ENCODE data around the gene KNCN.

KNCN gene

DNA sequence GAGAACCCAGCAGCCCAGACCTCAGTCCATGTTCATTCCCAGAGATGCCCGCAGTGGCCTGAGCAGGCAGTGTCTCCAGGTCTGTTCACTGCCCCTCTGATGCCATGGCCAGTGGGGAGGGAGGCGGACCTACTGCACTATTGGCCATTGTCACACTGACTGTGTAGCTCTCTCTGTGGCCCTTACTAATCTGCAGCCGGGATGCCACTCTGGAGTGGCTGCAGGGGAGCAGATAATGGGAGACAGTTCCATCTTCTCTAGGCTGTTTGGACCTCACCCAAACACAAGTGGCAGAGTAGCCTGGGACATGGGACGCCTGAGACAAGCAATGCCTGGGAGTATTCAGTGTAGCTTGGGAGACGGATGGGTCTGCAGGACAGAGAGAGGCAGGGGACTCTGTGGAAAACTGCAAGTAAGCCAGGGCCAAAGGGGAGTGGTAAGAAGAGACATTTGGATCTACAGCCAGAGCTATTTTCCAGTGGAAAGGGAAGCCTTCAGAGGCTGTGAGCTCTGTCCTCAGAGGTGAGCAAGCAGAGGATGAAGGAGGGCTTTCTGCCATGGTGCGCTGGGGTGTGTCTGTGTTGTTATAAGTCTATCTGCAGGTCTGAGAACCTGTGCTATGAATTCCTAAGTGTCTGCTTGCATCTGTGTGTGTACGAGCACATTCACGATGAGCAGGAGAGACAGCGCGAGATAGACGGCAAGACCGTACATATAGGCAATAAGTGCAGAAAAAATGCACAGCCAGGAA, 35.1 kb downstream of the KNCN start:
- H3K36me3 Mint-ChIP-seq (ENCODE audit: low read depth) = no peaks in the 10 kb centered on the region
- H3K27ac Mint-ChIP-seq = no peak overlapping the region
- no peak overlapping the region for H3K4me3 Mint-ChIP-seq
- H3K27me3 Mint-ChIP-seq (ENCODE audit: low read depth) = peaks cover 19% of the 10 kb centered on the region
- no peaks in the 10 kb centered on the region for H3K9me3 Mint-ChIP-seq
- H3K4me1 Mint-ChIP-seq (ENCODE audit: low read depth) = peaks cover 1% of the 10 kb centered on the region

DNA sequence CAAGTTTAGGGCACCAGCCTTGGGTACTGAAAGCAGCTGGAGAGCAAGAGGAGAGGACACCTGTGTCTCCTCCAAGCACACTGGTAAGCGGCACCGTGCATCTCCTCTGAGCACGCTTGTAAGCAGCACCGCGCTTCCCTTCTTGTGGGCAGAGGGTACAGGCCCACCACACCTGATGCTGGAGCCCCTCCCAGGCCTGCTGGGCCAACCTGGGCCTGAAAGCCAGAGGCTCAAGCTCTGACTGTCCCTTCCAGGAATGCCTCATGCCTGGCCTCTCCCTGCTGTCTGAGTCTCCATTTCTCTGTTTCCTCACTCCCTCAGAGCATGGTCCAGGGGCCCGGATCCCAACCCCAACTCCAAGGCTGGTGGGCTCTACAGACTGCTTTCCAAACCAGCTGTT, 35.9 kb downstream of the KNCN start:
- Mint-ChIP-seq H3K36me3 (ENCODE audit: low read depth) (no peaks in the 10 kb centered on the region), H3K27ac (no peak overlapping the region), H3K4me1 (ENCODE audit: low read depth) (no peaks in the 10 kb centered on the region), H3K27me3 (ENCODE audit: low read depth) (peaks cover 19% of the 10 kb centered on the region), H3K4me3 (no peak overlapping the region), H3K9me3 (no peaks in the 10 kb centered on the region)

DNA sequence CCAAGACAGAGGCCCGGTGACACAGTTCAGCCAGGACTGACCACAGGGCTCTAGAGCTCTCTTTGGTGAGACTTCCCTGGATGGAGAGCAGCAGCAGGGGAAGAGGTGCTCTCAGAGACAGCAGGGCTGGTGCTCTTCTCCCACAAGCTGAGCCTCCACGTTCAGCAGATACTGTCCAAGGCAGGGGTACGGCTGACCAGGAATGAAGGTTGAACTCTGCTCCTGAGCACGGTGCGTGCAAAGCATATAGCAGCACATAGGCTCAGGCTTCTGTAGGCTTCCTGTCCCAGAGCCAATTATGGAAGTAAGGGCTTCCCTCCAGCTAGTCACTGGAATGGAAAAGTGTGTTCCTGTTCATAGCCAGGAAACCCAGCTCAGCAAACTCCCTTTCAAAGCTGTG, 37.9 kb downstream of the KNCN start:
- peaks cover 19% of the 10 kb centered on the region for H3K27me3 Mint-ChIP-seq (ENCODE audit: low read depth)
- H3K4me1 Mint-ChIP-seq (ENCODE audit: low read depth) = no peaks in the 10 kb centered on the region
- no peaks in the 10 kb centered on the region for H3K9me3 Mint-ChIP-seq
- H3K27ac Mint-ChIP-seq = no peak overlapping the region
- no peak overlapping the region for H3K4me3 Mint-ChIP-seq
- H3K36me3 Mint-ChIP-seq (ENCODE audit: low read depth) = no peaks in the 10 kb centered on the region

DNA sequence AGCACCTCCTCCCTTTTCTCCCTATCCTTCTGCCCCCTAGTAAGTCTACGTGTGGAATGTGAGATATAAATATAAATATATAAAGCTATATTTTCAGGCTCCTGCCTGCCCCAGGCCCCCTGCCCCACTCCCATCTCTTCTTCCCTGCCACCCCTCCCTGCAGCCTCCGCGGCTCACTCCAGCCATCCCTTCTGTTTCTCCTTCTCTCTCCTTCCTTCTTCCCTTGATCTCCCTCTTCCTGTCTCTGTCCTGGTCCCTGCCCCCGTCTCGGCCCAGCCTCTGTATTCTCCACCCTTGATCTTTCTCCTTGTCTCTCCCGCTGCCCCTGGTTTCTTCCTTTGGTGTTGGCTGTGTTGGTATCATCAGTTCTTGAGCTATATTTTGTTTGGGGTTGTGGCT, 38.7 kb downstream of the KNCN start:
- Mint-ChIP-seq H3K27me3 (ENCODE audit: low read depth) (peaks cover 12% of the 10 kb centered on the region), H3K27ac (no peak overlapping the region), H3K9me3 (no peaks in the 10 kb centered on the region), H3K4me1 (ENCODE audit: low read depth) (no peaks in the 10 kb centered on the region), H3K4me3 (no peak overlapping the region), H3K36me3 (ENCODE audit: low read depth) (no peaks in the 10 kb centered on the region)

DNA sequence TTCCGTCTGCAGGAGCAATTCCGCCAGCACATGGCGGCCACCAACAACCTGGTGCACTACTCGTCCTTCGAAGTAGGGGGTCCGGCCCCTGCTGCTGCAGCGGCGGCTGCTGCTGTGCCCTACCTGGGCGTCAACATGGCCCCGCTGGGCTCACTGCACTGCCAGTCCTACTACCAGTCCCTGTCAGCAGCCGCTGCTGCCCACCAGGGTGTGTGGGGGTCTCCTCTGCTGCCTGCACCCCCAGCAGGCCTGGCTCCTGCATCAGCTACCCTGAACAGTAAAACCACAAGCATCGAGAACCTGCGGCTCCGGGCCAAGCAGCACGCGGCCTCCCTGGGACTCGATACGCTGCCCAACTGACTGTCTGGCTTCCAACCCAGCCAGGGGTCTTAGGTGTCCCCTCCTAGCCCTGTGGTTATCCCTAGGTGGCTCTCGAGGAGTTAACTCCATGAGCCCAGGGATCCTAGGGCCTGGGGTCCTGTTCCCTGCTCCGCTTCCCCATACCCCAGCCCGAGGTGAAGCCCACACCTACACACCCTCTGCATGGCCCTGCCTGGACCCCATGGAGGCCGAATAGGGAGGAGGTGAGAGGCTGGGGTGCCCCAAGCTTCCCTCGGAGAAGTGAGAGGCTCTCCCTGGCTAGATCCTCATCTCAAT, 39.2 kb downstream of the KNCN start:
- Mint-ChIP-seq H3K9me3 (no peaks in the 10 kb centered on the region), H3K27me3 (ENCODE audit: low read depth) (peaks cover 12% of the 10 kb centered on the region), H3K4me3 (no peak overlapping the region), H3K36me3 (ENCODE audit: low read depth) (no peaks in the 10 kb centered on the region), H3K27ac (no peak overlapping the region), H3K4me1 (ENCODE audit: low read depth) (no peaks in the 10 kb centered on the region)

DNA sequence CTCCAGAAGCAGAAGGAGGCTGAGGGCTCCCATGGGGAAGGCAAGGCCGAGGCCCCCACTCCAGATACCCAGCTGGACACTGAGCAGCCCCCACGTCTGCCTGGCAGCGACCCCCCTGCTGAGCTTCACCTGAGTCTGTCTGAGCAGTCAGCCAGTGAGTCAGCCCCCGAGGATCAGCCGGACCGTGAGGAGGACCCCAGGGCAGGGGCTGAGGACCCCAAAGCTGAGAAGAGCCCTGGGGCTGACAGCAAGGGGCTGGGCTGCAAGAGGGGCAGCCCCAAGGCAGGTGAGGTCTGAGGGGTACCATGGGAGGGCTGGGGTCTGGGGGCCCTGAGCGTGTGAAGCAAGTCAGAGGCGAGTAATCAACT, 40.5 kb downstream of the KNCN start:
- Mint-ChIP-seq H3K36me3 (ENCODE audit: low read depth) (no peaks in the 10 kb centered on the region), H3K27ac (no peak overlapping the region), H3K4me1 (ENCODE audit: low read depth) (no peaks in the 10 kb centered on the region), H3K4me3 (no peak overlapping the region), H3K9me3 (no peaks in the 10 kb centered on the region), H3K27me3 (ENCODE audit: low read depth) (peaks cover 2% of the 10 kb centered on the region)

- no peaks in the 10 kb centered on the region for H3K9me3 Mint-ChIP-seq
- no peak overlapping the region for H3K27ac Mint-ChIP-seq
- H3K4me1 Mint-ChIP-seq (ENCODE audit: low read depth) = no peaks in the 10 kb centered on the region
- H3K27me3 Mint-ChIP-seq (ENCODE audit: low read depth) = no peaks in the 10 kb centered on the region
- H3K4me3 Mint-ChIP-seq = no peak overlapping the region
- no peaks in the 10 kb centered on the region for H3K36me3 Mint-ChIP-seq (ENCODE audit: low read depth)
Observed at GRCh38 chr1:46510341-46510997, 41.0 kb downstream of the KNCN start.

- Mint-ChIP-seq H3K9me3 (no peaks in the 10 kb centered on the region), H3K4me3 (no peak overlapping the region), H3K4me1 (ENCODE audit: low read depth) (no peaks in the 10 kb centered on the region), H3K27ac (no peak overlapping the region), H3K27me3 (ENCODE audit: low read depth) (peaks cover 2% of the 10 kb centered on the region), H3K36me3 (ENCODE audit: low read depth) (no peaks in the 10 kb centered on the region)
Observed at GRCh38 chr1:46508757-46509156, 42.7 kb downstream of the KNCN start.

- H3K27me3 Mint-ChIP-seq (ENCODE audit: low read depth) = peaks cover 22% of the 10 kb centered on the region
- H3K9me3 Mint-ChIP-seq = no peaks in the 10 kb centered on the region
- no peak overlapping the region for H3K27ac Mint-ChIP-seq
- H3K36me3 Mint-ChIP-seq (ENCODE audit: low read depth) = no peaks in the 10 kb centered on the region
- no peak overlapping the region for H3K4me3 Mint-ChIP-seq
- H3K4me1 Mint-ChIP-seq (ENCODE audit: low read depth) = no peaks in the 10 kb centered on the region
Observed at GRCh38 chr1:46506470-46507219, 44.8 kb downstream of the KNCN start.

DNA sequence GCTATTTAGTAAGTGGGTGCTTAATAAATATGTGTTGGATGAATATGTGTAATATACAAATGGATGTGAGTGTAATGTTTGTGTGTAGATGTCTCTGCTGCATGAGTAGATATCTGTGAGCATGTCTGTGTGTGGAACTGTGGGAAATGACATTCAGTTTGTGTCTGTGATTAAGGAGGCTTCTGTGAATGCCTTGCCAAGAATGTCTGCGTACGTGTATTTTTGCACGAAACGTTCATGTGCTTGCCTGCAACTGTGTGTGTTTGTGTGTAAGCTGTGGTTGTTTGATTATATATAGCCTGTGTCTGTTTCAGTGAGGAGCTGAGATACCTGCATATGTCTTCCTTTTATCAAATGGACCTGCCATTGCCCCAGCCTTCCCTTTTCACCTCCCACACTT, 48.0 kb downstream of the KNCN start:
- H3K4me3 Mint-ChIP-seq = no peak overlapping the region
- no peaks in the 10 kb centered on the region for H3K4me1 Mint-ChIP-seq (ENCODE audit: low read depth)
- H3K27me3 Mint-ChIP-seq (ENCODE audit: low read depth) = peaks cover 34% of the 10 kb centered on the region
- no peaks in the 10 kb centered on the region for H3K36me3 Mint-ChIP-seq (ENCODE audit: low read depth)
- H3K9me3 Mint-ChIP-seq = no peaks in the 10 kb centered on the region
- no peak overlapping the region for H3K27ac Mint-ChIP-seq

DNA sequence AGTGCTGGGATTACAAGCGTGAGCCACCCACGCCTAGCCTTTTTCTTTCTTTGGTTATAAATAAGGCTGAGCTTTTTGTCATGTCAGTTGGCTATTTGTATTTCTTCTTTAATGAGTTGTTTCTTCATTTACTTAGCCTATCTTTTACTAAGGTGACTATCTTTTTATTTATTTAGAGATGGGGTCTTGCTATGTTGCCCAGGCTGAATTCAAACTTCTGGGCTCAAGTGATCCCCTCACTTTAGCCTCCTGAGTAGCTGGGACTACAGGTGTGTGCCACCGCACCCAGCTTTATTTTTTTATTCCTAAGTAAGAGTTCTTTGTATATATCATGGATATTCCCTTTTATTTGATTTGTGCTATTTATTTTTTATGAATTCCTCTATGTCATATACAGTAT, 49.9 kb downstream of the KNCN start:
- H3K27me3 Mint-ChIP-seq (ENCODE audit: low read depth) = peaks cover 44% of the 10 kb centered on the region
- H3K4me3 Mint-ChIP-seq = no peak overlapping the region
- no peaks in the 10 kb centered on the region for H3K36me3 Mint-ChIP-seq (ENCODE audit: low read depth)
- H3K27ac Mint-ChIP-seq = no peak overlapping the region
- no peaks in the 10 kb centered on the region for H3K4me1 Mint-ChIP-seq (ENCODE audit: low read depth)
- no peaks in the 10 kb centered on the region for H3K9me3 Mint-ChIP-seq

DNA sequence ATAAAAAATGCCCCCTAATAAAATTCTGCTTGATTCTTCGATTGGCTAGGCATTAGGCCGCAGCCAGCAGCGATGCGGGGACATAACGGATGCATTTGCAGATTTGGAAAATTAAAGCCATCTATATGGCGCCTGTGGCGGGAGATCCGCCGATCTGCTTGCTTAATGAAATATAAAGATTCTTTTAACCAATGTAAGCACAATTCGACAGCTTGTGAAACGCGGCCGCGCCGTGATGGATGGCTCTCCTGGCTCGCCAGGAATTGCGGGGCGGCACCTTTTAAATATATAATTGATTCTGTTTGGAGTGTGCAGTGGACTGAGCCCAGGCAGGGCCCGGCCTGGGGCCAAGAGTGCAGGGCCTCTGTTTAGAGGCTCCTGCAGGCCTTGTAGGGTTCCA, 53.8 kb downstream of the KNCN start:
- H3K9me3 Mint-ChIP-seq = no peaks in the 10 kb centered on the region
- no peak overlapping the region for H3K27ac Mint-ChIP-seq
- no peaks in the 10 kb centered on the region for H3K4me1 Mint-ChIP-seq (ENCODE audit: low read depth)
- H3K27me3 Mint-ChIP-seq (ENCODE audit: low read depth) = peaks cover 67% of the 10 kb centered on the region
- no peaks in the 10 kb centered on the region for H3K36me3 Mint-ChIP-seq (ENCODE audit: low read depth)
- H3K4me3 Mint-ChIP-seq = no peak overlapping the region

- Mint-ChIP-seq H3K4me3 (no peak overlapping the region), H3K27me3 (ENCODE audit: low read depth) (peaks cover 67% of the 10 kb centered on the region), H3K36me3 (ENCODE audit: low read depth) (no peaks in the 10 kb centered on the region), H3K4me1 (ENCODE audit: low read depth) (no peaks in the 10 kb centered on the region), H3K9me3 (no peaks in the 10 kb centered on the region), H3K27ac (no peak overlapping the region)
Observed at GRCh38 chr1:46497020-46497419, 54.4 kb downstream of the KNCN start.

DNA sequence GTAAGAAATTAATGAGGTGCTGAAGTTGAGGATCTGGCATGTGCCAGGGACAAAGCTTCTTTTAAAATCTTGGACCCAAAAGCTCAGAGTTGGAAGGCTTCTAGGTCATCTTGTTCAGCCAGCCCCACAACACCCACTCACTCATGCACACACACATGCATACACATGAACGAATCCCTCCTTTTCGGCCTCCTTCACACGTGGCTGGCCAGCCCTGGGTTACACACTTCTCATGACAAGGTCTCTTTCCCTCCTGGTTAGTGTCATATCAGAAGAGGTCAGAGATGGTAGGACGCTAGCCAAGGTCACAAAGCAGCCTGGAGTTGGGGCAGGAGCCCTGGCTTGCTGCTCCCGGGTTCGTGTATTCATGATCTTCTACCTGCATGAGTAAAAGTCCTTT, 54.9 kb downstream of the KNCN start:
- H3K27me3 Mint-ChIP-seq (ENCODE audit: low read depth) = peaks cover 69% of the 10 kb centered on the region
- H3K36me3 Mint-ChIP-seq (ENCODE audit: low read depth) = no peaks in the 10 kb centered on the region
- no peaks in the 10 kb centered on the region for H3K9me3 Mint-ChIP-seq
- no peak overlapping the region for H3K27ac Mint-ChIP-seq
- no peak overlapping the region for H3K4me3 Mint-ChIP-seq
- H3K4me1 Mint-ChIP-seq (ENCODE audit: low read depth) = peaks cover 3% of the 10 kb centered on the region

- Mint-ChIP-seq H3K27ac (no peak overlapping the region), H3K4me3 (no peak overlapping the region), H3K27me3 (ENCODE audit: low read depth) (peaks cover 70% of the 10 kb centered on the region), H3K4me1 (ENCODE audit: low read depth) (peaks cover 3% of the 10 kb centered on the region), H3K36me3 (ENCODE audit: low read depth) (no peaks in the 10 kb centered on the region), H3K9me3 (no peaks in the 10 kb centered on the region)
Observed at GRCh38 chr1:46495778-46496177, 55.7 kb downstream of the KNCN start.
